AG04450 (cell line): Measurements from ENCODE around the gene LATS2. TPM values are rescaled to one million over a fixed set of nuclear protein-coding genes. Genes with fewer than 3 reads are reported as not detected.
A peak's percentile ranks its signal among the peaks of the same experiment; 100 is the strongest.
"Not testable (repeated sequence)": the region's sequence is repeated elsewhere in the genome, so short reads cannot be mapped to it uniquely, and the experiment has no call there.

Experiments used
- CTCF ChIA-PET: fragments of 300-600, 350-600 bp; formaldehyde crosslinking; extraction: SDS; loops from one replicate; lab custom pipeline; 2022; ENCODE audit warnings: antibody characterized with exemption, inconsistent platforms; lab: Charles Lee
- POLR2A ChIA-PET: fragments of 350-600 bp; formaldehyde crosslinking; extraction: SDS; loops from one replicate; lab custom pipeline; 2021; ENCODE audit warnings: antibody characterized with exemption, inconsistent platforms; lab: Yijun Ruan, JAX
- DNase-seq: peaks from one replicate; pipeline ENCODE4 v3.0.0-alpha.2; 2011; ENCODE audit warnings: low read depth, low spot score
- H3K27ac ChIP-seq: one replicate; pipeline ENCODE4 v1.5.1; 2012; ENCODE audit warnings: low read depth, low read length, control low read depth
- H3K27me3 ChIP-seq: one replicate; pipeline ENCODE4 v1.6.0; 2012; ENCODE audit warnings: low read length; ENCODE audit not compliant: control insufficient read depth, insufficient read depth
- H3K4me3 ChIP-seq: 2 replicates; pipeline ENCODE4 v1.5.1; 2011; ENCODE audit warnings: mild to moderate bottlenecking, low read depth, low read length, control low read depth
- H3K9me3 ChIP-seq: 2 replicates; pipeline ENCODE4 v1.5.1; 2012; ENCODE audit warnings: low read length; ENCODE audit not compliant: control insufficient read depth, insufficient read depth
- polyA plus RNA-seq: library from polyadenylated mRNA; depleted of rRNA; stranded (reverse); fragments of >200 nt; gene quantifications from 2 replicates; pipeline ENCODE4 v1.2.3, GENCODE V29; 2011
- TF ChIP-seq, protein P1 (sequence below): IDR thresholded peaks from 2 replicates; pipeline ENCODE4 v1.5.1; 2011; ENCODE audit warnings: low read depth, low read length, control low read depth, inconsistent platforms

Gene LATS2
- polyA plus RNA-seq, 1 experiment = 19.3 TPM

DNA sequence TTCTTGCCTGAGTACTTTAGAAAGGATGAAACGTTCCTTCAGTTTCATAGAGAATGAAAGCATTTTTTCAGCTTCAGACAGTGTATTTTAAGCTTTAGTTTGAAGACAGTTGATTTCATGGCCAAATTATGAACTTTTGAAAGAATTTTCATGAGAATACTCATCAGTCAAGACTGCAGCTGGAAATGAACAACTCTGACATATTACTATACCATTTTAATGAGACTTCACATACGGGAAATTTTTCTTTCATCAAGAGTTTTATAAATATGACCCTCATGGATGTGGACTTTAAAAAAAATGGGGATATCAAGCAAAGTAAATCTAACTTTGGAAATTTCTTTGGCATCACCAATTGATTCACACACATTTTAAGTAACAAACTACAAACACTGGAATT is 6.4 kb downstream of the LATS2 start:
- Histone ChIP-seq H3K27ac (peak overlapping the region; percentile 31), H3K27me3 (no peaks in the 10 kb centered on the region), H3K4me3 (no peak overlapping the region), H3K9me3 (peaks cover 8% of the 10 kb centered on the region)
- ChIA-PET CTCF (interaction anchor here (0.5 to 1.5 kb wide), 2 partner anchors 422 to 855 kb away, joined by 4 to 5 read pairs; no protein-coding TSS in a partner anchor), POLR2A (interaction anchor here (1.0 to 1.6 kb wide), 2 partner anchors 11 to 57 kb away, joined by 3 to 4 read pairs; no protein-coding TSS in a partner anchor)
- TF ChIP-seq, protein P1, sequence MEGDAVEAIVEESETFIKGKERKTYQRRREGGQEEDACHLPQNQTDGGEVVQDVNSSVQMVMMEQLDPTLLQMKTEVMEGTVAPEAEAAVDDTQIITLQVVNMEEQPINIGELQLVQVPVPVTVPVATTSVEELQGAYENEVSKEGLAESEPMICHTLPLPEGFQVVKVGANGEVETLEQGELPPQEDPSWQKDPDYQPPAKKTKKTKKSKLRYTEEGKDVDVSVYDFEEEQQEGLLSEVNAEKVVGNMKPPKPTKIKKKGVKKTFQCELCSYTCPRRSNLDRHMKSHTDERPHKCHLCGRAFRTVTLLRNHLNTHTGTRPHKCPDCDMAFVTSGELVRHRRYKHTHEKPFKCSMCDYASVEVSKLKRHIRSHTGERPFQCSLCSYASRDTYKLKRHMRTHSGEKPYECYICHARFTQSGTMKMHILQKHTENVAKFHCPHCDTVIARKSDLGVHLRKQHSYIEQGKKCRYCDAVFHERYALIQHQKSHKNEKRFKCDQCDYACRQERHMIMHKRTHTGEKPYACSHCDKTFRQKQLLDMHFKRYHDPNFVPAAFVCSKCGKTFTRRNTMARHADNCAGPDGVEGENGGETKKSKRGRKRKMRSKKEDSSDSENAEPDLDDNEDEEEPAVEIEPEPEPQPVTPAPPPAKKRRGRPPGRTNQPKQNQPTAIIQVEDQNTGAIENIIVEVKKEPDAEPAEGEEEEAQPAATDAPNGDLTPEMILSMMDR = no peak
- DNase-seq = no peak

DNA sequence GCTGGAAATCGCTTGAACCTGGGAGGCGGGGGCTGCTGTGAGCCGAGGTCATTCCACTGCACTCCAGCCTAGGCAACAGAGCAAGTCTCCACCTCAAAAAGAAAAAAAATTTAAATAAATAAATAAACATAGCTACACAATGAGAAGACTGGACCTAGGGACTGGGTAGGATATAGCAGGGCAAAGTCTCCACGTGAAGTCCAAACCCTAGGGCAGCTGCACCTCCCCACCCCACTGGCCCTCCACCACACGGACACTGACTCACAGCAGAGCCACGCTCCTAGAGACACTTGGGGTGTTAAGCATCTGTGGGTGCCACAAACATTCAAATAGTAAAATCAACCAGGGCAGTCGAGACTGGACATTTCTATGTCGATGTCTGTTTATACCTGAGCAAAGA is 7.1 kb downstream of the LATS2 start:
- TF ChIP-seq, protein P1 = no peak
- DNase-seq = no peak
- Histone ChIP-seq H3K9me3 (peaks cover 2% of the 10 kb centered on the region), H3K27me3 (no peaks in the 10 kb centered on the region), H3K4me3 (no peak overlapping the region), H3K27ac (peak overlapping the region; percentile 52)
- ChIA-PET CTCF (interaction anchor here (0.5 kb wide), 1 partner anchor 854 kb away, joined by 5 read pairs; no protein-coding TSS in a partner anchor), POLR2A (interaction anchor here (1.0 kb wide), 1 partner anchor 10 kb away, joined by 3 read pairs; no protein-coding TSS in a partner anchor)

DNA sequence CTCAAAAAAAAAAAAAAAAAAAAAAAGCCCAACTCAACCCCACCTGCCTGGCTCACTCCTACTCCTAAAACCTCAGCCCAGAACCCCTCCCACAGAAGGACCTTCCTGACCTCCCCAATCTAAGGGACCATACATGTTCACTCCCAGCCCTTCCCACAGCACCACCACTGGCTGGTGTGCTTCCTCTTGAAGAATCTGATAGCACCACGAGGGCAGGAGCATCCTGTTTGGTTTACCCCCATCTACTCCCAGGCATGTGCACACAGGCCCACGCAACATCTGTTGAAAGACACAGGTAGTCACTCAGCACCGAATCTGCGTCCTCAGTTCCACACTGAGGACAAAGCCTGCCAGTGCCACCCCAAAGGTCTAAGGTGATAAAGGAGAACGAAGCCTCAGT is 8.2 kb downstream of the LATS2 start:
- no peak overlapping the region for H3K27ac ChIP-seq
- TF ChIP-seq, protein P1 = no peak
- H3K27me3 ChIP-seq = no peaks in the 10 kb centered on the region
- no peak overlapping the region for H3K4me3 ChIP-seq
- no peaks in the 10 kb centered on the region for H3K9me3 ChIP-seq
- CTCF ChIA-PET = no interaction called here
- DNase-seq = no peak
- POLR2A ChIA-PET = no interaction called here

DNA sequence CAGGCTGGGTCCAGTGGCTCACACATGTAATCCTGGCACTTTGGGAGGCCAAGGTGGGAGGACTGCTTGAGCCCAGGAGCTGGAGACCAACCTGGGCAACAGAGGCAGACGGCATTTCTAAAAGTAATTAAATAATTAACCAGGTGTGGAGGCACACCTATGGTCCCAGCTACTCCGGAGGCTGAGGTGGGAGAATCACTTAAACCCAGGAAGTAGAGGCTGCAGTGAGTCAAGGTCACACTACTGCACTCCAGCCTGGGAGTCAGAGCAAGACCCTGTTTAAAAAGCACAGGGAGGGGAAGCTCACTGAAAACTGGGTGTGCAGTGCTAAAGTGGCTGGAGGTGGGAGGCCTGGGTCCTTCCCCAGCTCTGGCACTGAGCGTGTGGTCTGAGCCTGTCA is 9.7 kb downstream of the LATS2 start:
- DNase-seq = no peak
- POLR2A ChIA-PET = no interaction called here
- TF ChIP-seq, protein P1 = no peak
- Histone ChIP-seq H3K9me3 (no peaks in the 10 kb centered on the region), H3K4me3 (no peak overlapping the region), H3K27me3 (no peaks in the 10 kb centered on the region), H3K27ac (no peak overlapping the region)
- CTCF ChIA-PET = no interaction called here

DNA sequence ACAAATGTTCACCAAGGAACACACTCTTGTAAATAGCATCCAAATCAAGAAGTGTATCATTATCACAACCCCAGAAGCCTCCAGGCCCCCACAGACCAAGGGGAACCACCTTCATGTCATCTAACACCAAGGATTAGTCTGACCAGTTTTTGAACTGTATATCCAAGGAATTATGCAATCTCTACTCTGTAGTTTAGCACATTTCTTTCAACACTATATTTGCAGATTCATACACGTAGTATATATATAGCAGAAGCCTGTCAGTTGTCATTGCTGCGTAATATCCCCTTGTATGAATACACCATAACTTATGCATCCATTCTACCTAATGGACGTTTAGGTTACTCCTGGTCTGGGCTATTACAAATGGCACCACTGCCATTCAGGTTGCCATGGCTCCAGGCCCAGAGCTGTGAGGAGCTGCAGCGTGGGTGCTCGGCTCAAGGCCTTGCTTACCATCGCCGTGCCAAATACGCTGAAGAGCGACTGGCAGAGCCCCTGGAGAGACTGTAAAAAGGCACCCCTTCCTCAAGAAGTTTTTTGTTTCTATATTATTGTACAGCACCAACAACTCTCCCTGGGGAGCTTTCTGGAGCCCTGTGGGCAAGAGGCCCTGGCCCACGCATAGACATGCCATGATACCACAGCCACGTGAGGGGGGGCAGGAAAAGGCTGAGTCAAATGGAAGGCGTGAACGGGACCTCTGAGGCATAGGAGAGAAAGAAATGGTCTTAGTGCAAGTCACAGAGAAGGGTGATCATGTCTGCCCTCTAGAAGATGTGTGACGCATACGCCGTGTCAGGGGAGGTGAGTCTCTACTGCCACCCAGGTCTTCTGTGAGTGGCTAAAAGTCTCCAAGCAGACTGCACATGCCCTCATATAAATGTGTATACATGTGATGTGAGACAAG is 10.8 kb downstream of the LATS2 start:
- Histone ChIP-seq H3K9me3 (no peaks in the 10 kb centered on the region), H3K4me3 (no peak overlapping the region), H3K27ac (no peak overlapping the region), H3K27me3 (no peaks in the 10 kb centered on the region)
- ChIA-PET POLR2A (interaction anchor here (0.6 to 0.8 kb wide), 2 partner anchors 8 to 525 kb away, joined by 3 to 9 read pairs; no protein-coding TSS in a partner anchor), CTCF (no interaction called here)
- no peak for DNase-seq
- TF ChIP-seq, protein P1 = no peak

DNA sequence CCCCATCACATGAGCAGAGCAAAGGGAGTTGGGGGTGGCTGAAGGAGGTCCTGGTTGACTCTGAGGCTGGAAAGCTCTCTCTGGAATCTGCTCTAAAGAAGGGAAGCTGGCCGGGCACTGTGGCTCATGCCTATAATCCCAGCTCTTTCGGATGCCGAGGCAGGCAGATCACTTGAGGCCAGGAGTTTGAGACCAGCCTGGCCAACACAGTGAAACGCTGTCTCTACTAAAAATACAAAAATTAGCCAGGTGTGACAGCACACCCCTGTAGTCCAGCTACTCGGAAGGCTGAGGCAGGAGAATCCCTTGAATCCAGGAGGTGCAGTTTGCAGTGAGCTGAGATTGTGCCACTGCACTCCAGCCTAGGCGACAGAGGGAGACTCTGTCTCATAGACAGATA is 11.7 kb downstream of the LATS2 start:
- not testable (repeated sequence) for H3K27ac ChIP-seq, H3K9me3 ChIP-seq, H3K4me3 ChIP-seq, DNase-seq, H3K27me3 ChIP-seq
- ChIA-PET CTCF (interaction anchor here (0.7 kb wide), 1 partner anchor 106 kb away, joined by 3 read pairs; no protein-coding TSS in a partner anchor), POLR2A (interaction anchor here (0.8 kb wide), 2 partner anchors 8 to 10 kb away, joined by 3 to 4 read pairs; no protein-coding TSS in a partner anchor)
